Ovary (tissue), 3 donors: Measurements from ENCODE around the gene ARSJ.

Experiments
- EP300 ChIP-seq: sonication (generic); formaldehyde crosslinking; IDR thresholded peaks from one replicate; pipeline ENCODE4 v1.6.1; 2017; ENCODE audit warnings: antibody characterized with exemption
- POLR2A ChIP-seq: fragments of 450-650 bp; IDR thresholded peaks from one replicate; pipeline ENCODE4 v1.6.1; 2017; ENCODE audit warnings: antibody characterized with exemption, mild to moderate bottlenecking, moderate library complexity
- TF ChIP-seq, protein P1 (sequence below), 3 donors: fragments of 450-650 bp in 2 of 3; fragments of 200-600 bp in 1 of 3; IDR thresholded peaks; one replicate each; pipeline versions ENCODE4 v1.5.1 to v1.8.0; 2016 to 2022; ENCODE audit warnings: antibody characterized with exemption in 3 of 3, mild to moderate bottlenecking in 1 of 3
- donor health status: DM: no; HTN: no; CAD: no.

DNA sequence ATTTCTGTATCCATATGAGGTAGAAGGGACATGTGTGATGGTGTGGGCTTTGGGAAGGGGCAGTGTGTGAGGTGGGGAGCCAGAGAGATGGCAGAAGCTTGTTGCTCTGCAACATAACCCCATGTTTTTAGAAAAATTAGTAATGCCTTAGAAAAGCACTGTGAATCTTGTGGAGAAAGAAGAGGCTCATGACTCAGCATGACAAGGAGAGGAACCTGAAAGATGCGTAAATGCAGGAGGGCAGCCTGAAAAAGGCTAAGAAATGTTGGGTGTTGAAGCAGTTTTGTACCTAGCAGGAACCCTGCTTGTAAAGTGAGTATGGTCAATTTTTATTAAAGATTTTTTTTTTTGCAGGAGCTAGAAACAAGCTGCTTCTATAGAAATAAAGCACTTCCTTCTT lies 59.8 kb downstream of the ARSJ start:
- TF ChIP-seq, protein P1, sequence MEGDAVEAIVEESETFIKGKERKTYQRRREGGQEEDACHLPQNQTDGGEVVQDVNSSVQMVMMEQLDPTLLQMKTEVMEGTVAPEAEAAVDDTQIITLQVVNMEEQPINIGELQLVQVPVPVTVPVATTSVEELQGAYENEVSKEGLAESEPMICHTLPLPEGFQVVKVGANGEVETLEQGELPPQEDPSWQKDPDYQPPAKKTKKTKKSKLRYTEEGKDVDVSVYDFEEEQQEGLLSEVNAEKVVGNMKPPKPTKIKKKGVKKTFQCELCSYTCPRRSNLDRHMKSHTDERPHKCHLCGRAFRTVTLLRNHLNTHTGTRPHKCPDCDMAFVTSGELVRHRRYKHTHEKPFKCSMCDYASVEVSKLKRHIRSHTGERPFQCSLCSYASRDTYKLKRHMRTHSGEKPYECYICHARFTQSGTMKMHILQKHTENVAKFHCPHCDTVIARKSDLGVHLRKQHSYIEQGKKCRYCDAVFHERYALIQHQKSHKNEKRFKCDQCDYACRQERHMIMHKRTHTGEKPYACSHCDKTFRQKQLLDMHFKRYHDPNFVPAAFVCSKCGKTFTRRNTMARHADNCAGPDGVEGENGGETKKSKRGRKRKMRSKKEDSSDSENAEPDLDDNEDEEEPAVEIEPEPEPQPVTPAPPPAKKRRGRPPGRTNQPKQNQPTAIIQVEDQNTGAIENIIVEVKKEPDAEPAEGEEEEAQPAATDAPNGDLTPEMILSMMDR (IDR thresholded peaks at IDR 0.05) = no peak
- TF ChIP-seq POLR2A = no peak
- TF ChIP-seq EP300 = no peak
